Measurements from ENCODE around the gene HNRNPDL.
A peak's percentile ranks its signal among the peaks of the same experiment; 100 is the strongest.

Gene HNRNPDL

DNA sequence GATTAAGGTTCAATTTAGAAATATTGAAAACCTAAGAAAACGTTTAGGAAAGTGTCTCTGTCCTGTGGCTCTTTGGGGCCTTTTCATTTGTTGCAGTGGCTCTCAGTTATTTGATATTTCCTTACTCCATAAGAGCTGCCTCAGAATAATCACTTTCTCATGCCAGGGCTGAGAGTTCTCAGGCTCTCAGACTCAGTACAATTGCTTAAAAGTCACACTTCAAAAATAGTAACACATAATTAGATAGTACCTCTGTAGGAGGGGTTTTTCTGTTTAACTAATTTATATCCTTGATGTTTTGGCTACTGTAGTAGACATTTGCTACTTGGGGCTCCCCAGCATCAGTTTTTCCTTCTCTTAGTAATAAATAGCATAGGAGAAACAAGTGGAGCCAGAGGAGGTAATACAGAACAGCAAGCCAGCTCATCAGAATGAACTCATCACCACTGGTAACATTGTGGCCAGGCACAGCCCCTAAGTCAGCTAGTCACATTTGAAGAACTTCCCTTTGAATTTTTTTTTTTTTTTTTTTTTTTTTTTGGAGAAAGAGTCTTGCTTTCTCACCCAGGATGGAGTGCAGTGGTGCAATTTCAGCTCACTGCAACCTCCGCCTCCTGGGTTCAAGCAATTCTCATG is 48.5 kb downstream of the HNRNPDL start:
- no peak for DNase-seq

DNA sequence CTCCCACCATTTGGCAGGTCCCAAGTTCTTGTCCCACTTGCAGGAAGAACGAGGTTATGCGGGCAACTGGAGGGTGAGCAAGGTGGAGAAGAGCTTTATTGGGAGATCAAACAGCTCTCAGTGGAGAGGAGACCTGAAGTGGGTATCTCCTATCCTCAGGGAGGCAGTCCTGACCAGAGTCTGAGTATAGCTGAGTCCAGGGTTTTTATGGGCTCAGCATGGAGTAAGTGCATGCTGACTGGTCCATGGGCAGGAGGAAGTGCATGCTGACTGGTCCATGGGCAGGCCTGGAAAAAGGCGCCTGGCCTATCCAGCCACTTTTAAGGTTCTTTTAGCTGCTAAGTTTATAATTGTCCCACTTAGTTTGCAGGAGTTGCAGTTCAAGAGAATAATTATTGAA is 49.0 kb downstream of the HNRNPDL start:
- no peak for DNase-seq

DNA sequence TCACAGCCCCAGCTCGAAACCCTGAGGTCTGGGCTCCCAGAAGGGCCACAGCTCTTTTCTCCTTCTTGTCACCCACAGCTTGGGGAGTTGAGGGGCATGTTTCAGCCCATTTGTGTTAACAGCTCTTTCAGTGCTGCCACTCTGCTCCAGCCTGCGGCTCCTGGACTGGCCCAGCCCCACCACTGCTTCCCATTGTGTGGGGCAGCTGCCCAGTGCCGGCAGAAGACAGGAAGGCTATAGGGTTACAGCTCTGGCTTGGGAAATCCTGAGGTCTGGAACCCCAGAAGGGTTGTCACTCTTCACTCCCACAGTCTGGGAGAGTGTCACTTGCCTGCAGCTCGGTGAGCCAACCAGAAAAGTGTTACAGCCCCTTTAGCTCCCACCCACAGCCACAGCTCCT is 49.4 kb downstream of the HNRNPDL start:
- DNase-seq, result no peak

DNA sequence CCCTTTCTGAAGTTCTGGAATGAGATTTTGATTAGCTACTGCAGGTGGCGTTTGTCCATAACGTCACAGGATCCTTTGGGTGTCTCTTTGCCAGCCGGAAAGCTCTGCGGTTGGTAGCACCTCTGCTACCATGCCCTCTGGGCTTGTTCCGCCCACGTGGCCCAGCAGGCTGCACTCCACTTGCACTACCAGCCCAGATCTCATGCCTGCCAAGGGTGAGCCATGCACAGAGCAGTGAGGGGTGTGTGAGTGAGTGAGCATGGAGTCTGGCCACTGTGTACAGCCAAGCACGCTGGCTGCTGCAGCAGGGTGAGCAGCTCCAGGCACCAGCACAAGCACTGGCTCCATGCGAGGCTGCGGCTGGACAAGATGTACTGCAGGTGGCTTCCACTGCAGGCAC is 49.9 kb downstream of the HNRNPDL start:
- no peak for DNase-seq

DNA sequence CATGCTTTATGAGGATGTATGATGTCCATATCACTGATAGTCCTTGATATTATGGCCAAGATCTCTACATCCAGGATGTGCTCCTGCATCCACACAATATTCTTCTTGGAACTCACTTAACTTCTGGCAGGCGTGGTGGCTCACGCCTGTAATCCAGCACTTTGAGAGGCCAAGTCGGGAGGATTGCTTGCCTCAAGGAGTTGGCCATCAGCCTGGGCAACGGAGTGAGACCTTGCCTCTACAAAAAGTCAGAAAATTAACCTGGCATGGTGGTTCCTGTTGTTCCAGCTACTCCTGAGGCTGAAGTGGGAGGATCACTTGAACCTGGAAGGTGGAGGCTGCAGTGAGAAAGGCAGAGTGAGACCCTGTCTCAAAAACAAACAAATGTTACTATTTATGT is 54.2 kb downstream of the HNRNPDL start:
- no peak for DNase-seq

DNA sequence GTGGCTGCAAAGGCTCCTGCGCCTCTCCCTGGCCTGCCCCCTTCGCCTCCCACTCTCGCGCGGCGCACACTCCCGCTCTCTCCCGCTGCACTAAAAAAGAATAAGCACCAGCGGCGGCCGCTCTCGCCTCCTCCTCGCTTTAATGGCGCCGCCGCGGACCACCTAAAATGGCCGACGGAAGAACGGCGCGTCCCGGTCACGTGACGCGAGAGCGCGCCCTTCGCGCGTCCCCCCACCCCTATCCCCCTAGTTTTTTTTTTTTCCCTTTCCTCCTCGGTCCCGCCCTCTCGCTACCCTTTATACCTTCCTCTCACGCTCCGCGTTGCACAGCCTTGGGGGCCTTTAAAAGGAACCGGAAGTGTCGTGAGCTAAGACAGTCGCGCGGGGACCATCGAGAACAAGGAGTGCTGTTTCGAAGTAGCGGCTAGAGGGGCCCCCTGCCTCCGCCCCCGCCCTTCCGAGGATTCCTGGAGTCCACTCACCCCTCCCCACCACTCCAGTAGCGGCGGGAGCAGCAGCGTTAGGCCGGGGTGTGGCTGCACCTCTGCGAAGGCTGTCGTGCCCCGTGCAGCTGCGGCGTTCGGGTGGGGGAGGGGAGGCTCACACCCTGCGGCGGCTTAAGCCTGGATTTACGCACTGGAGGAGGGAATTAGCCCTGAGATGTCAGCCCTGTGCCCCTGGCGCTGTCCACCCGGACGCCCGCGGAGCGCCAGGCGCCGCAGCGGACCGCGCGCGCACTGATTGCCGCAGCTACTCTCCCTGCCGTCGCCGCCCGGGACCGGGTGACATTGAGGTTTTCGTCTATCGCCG is 56.2 kb downstream of the HNRNPDL start, which contains the start of gene HNRNPD:
Gene HNRNPD (minus strand): TSS at position 176 of the 810 bp plus-strand sequence. CDS start 313 bp downstream, outside the sequence.
- peak; percentile 93 for DNase-seq

DNA sequence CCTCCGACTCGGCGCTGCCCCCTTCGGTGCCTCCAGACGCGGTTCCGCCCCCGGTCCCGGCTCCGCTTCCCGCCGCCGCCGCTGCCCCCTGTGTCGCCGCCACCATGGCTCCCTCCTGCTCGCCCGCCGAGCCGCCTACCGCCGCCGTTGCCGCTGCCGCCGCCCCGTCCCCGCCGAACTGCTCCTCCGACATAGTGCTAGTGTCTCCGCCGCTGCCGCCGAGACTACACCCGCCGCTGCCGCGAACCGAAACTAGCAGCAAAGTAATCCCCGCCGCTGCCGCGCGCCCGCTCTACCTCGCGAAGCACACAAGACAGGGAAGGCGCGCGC is 56.8 kb downstream of the HNRNPDL start:
- no peak for DNase-seq
